ENCODE data around the gene KRTAP4-3. TPM values are rescaled to one million over a fixed set of nuclear protein-coding genes. Genes with fewer than 3 reads are reported as not detected.
A peak's percentile ranks its signal among the peaks of the same experiment; 100 is the strongest.

The KRTAP4-3 gene
- polyA plus RNA-seq, 3 donors: not detected

DNA sequence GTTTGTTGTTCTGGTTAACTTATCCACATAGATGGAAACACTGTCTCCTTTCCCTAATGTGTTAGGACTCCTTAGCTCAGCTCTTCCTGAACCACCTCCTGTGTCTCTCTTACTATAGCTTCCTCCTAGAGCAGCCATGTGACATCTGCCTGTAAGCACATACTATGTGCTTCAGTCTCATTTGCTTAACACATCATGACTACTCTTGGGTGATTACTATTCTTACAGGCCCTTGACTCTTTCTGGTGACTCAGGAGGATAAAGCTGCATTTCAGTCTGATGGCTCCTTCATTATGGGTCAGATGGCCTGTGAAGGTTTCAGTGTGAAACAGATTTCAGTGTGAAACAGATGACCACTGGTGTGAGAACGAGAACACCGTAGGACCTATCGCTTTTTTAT, 10.3 kb upstream of the KRTAP4-3 start:
- no peak overlapping the region for H3K9ac ChIP-seq (ENCODE audit: insufficient read depth, low read length, poor library complexity, severe bottlenecking)

DNA sequence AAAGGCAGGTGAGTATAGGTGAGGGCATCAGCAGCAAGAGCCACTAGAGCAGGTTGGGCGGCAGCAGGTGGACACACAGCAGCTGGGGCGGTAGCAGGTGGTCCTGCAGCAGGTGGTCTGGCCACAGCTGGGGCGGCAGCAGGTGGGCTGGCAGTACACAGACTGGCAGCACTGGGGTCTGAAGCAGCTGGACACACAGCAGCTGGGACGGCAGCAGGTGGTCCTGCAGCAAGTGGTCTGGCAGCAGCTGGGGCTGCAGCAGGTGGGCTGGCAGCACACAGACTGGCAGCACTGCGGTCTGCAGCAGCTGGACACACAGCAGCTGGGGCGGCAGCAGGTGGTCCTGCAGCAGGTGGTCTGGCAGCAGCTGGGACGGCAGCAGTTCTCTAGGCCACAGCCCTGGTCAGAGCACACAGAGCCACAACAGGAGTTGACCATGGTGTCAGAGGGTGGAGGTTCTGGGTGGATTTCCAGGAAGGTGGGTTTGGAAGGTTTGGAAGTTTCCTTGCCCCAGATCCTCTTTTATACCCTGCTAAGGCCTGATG, 9.8 kb upstream of the KRTAP4-3 start, which contains the start of gene KRTAP4-2:
KRTAP4-2 (minus strand) TSS at position 495 of the 545 bp plus-strand sequence; CDS start at position 438, 57 bp downstream.
- TF ChIP-seq, protein P1, sequence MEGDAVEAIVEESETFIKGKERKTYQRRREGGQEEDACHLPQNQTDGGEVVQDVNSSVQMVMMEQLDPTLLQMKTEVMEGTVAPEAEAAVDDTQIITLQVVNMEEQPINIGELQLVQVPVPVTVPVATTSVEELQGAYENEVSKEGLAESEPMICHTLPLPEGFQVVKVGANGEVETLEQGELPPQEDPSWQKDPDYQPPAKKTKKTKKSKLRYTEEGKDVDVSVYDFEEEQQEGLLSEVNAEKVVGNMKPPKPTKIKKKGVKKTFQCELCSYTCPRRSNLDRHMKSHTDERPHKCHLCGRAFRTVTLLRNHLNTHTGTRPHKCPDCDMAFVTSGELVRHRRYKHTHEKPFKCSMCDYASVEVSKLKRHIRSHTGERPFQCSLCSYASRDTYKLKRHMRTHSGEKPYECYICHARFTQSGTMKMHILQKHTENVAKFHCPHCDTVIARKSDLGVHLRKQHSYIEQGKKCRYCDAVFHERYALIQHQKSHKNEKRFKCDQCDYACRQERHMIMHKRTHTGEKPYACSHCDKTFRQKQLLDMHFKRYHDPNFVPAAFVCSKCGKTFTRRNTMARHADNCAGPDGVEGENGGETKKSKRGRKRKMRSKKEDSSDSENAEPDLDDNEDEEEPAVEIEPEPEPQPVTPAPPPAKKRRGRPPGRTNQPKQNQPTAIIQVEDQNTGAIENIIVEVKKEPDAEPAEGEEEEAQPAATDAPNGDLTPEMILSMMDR (IDR thresholded peaks at IDR 0.05): no peak
- H3K4me2 ChIP-seq (replicated peaks; ENCODE audit: extremely low read depth, low read length, poor library complexity, severe bottlenecking): no peak within 1 kb of the TSS
- Mint-ChIP-seq H3K27me3 (ENCODE audit: low read depth in 3 of 3) (peaks cover 0 to 6% (median 3%) of the 10 kb centered on the region in 3 donors), H3K9me3 (peaks cover 0 to 2% (median 0%) of the 10 kb centered on the region in 7 donors), H3K36me3 (no peaks in the 10 kb centered on the region), H3K4me1 (peaks cover 19% of the 10 kb centered on the region), H3K27ac (peak within 1 kb of the TSS in 1 of 7 donors; percentile 1), H3K4me3 (no peak within 1 kb of the TSS)
- H4K20me1 ChIP-seq (ENCODE audit: insufficient read depth, low read length): no peaks in the 10 kb centered on the region
- no peaks in the 10 kb centered on the region for H3K9me3 ChIP-seq (replicated peaks in 1 of 2; ENCODE audit: control insufficient read depth in 1 of 2, insufficient read depth in 1 of 2, low read length in 2 of 2)
- no peak for DNase-seq
- no peak within 1 kb of the TSS for H2AFZ ChIP-seq (ENCODE audit: insufficient read depth, low read depth, low read length, poor library complexity, severe bottlenecking)
- no peak within 1 kb of the TSS for H3K4me3 ChIP-seq (replicated peaks in 1 of 3; ENCODE audit: low read depth in 2 of 3, low read length in 3 of 3)
- no peak within 1 kb of the TSS for H3K9ac ChIP-seq (ENCODE audit: insufficient read depth, low read length, poor library complexity, severe bottlenecking)
- no peak within 1 kb of the TSS for H3K27ac ChIP-seq (ENCODE audit: low read depth in 1 of 2, low read length in 2 of 2)
- peaks cover 0 to 10% of the 10 kb centered on the region in 2 donors for H3K4me1 ChIP-seq (ENCODE audit: control insufficient read depth in 1 of 2, insufficient read depth in 2 of 2, low read length in 2 of 2)
- no peaks in the 10 kb centered on the region for H3K27me3 ChIP-seq (ENCODE audit: control insufficient read depth in 2 of 2, insufficient read depth in 2 of 2, low read length in 2 of 2)
- intact Hi-C loops (cut with micrococcal nuclease): no loop called here
- H3K79me2 ChIP-seq (ENCODE audit: insufficient read depth, low read length): no peaks in the 10 kb centered on the region
- no peaks in the 10 kb centered on the region for H3K36me3 ChIP-seq (replicated peaks in 1 of 2; ENCODE audit: control insufficient read depth in 1 of 2, insufficient read depth in 2 of 2, low read length in 2 of 2)
- 100% methylated on average over 6 of the region's 7 CpGs for WGBS (ENCODE audit: insufficient coverage)

More for the DNA sequence above, 10.3 kb upstream of the KRTAP4-3 start:
- H3K4me3 ChIP-seq (replicated peaks in 1 of 3; ENCODE audit: low read depth in 2 of 3, low read length in 3 of 3): no peak overlapping the region
- Mint-ChIP-seq H3K4me3 (no peak overlapping the region), H3K4me1 (peaks cover 18% of the 10 kb centered on the region), H3K27ac (no peak overlapping the region), H3K27me3 (ENCODE audit: low read depth in 3 of 3) (peaks cover 0 to 6% (median 3%) of the 10 kb centered on the region in 3 donors), H3K36me3 (no peaks in the 10 kb centered on the region), H3K9me3 (peaks cover 0 to 2% (median 0%) of the 10 kb centered on the region in 7 donors)
- H4K20me1 ChIP-seq (ENCODE audit: insufficient read depth, low read length): no peaks in the 10 kb centered on the region
- 100% methylated on average over 2 of the region's 3 CpGs for WGBS (ENCODE audit: insufficient coverage)
- H3K36me3 ChIP-seq (replicated peaks in 1 of 2; ENCODE audit: control insufficient read depth in 1 of 2, insufficient read depth in 2 of 2, low read length in 2 of 2): no peaks in the 10 kb centered on the region
- intact Hi-C loops (cut with micrococcal nuclease): no loop called here
- no peaks in the 10 kb centered on the region for H3K9me3 ChIP-seq (replicated peaks in 1 of 2; ENCODE audit: control insufficient read depth in 1 of 2, insufficient read depth in 1 of 2, low read length in 2 of 2)
- H2AFZ ChIP-seq (ENCODE audit: insufficient read depth, low read depth, low read length, poor library complexity, severe bottlenecking): no peak overlapping the region
- no peaks in the 10 kb centered on the region for H3K27me3 ChIP-seq (ENCODE audit: control insufficient read depth in 2 of 2, insufficient read depth in 2 of 2, low read length in 2 of 2)
- DNase-seq: peak; percentile 1 to 52 (median 3)
- H3K4me1 ChIP-seq (ENCODE audit: control insufficient read depth in 1 of 2, insufficient read depth in 2 of 2, low read length in 2 of 2): peaks cover 0 to 10% of the 10 kb centered on the region in 2 donors
- H3K4me2 ChIP-seq (replicated peaks; ENCODE audit: extremely low read depth, low read length, poor library complexity, severe bottlenecking): no peak overlapping the region
- TF ChIP-seq, protein P1 (IDR thresholded peaks at IDR 0.05): no peak
- H3K27ac ChIP-seq (ENCODE audit: low read depth in 1 of 2, low read length in 2 of 2): no peak overlapping the region
- H3K79me2 ChIP-seq (ENCODE audit: insufficient read depth, low read length): no peaks in the 10 kb centered on the region

Measured in CD14-positive monocyte (primary cell).